ENCODE results near the gene CADM2.
"Not testable (repeated sequence)": the region's sequence is repeated elsewhere in the genome, so short reads cannot be mapped to it uniquely, and the experiment has no call there.

CADM2 gene

DNA sequence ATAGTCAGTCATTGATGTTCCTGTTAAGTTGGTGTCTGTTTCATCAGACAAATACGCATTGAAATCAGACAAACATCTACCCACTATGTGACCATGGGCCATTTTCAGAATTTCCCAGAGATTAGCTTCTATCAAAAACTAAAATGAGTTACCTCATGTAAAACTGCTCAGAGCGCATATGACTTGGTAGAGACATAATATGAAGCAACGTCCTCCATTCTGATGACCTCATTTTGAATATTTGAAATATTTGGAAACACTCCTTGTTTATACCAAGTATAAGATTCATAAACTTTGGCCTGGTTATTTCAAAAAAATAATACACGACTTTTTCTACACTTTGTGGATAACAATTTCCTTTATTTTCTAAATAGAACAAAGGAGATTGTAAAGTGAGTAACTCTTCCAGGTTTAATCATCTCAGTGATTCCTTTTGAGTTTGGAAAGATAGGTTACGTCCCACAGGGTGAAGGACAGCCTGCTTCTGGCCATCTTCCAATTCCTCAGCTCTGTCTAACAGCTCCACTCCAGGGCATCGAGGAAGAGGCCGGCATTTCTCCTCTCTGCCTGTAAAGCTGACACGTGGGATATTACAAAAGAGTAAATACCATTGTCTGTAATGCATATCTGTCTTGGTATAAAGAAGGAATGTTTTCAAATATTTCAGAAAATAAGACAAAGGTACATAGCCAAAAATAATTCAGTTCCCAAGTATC, 122.6 kb downstream of the CADM2 start:
- no peak for DNase-seq

DNA sequence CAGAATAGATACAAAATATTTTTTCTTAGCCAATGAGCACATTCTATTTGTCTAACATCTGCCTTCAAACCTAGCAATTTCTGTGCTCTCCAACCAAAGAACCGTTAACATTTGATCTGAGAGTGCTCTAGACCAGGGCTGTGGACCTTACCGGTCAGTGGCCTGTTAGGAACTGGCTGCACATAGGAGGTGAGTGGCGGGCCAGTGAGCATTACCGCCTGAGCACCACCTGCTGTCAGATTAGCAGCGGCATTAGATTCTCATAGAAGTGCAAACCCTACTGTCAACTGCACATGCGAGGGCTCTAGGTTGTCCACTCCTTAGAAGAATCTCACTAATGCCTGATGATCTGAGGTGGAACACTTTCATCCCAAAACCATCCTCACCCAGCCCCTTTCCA, 131.7 kb downstream of the CADM2 start:
- no peak for DNase-seq

DNA sequence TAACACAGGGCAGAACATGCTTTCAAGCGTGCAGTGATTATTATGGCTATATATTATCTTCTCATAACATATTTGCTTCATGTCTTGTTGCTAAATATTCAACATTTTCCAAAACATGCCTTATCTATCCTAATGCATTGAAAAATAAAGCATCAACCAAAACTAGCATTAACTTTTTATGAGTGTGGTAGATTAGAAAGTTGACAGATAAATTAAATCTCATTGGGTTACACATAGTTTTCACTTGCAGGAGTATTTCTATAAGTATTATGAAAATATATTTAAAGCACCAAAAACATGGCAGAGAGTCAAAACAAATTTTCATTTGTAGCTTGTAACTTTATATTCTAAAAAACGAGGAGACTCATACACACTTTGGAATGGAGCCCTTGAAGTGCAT, 141.5 kb downstream of the CADM2 start:
- no peak for DNase-seq

DNA sequence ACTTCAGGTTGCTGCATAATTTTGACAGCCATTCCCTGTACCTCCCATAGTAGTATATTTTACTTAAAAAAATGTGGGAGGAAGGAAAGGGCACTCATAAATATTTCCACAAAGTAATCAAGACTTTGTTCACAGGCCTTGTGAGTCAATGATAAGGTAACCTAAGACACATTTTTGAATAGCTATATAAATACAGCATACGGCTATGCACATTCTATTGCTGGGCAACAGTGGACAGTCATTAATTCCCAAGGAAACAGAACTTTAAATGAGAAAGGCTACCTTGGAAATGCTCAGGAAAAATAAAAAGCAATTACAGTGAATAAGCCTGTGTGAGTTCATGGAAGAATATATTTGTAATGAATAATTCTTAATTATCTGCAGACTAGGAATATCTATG, 144.0 kb downstream of the CADM2 start:
- DNase-seq, result no peak

DNA sequence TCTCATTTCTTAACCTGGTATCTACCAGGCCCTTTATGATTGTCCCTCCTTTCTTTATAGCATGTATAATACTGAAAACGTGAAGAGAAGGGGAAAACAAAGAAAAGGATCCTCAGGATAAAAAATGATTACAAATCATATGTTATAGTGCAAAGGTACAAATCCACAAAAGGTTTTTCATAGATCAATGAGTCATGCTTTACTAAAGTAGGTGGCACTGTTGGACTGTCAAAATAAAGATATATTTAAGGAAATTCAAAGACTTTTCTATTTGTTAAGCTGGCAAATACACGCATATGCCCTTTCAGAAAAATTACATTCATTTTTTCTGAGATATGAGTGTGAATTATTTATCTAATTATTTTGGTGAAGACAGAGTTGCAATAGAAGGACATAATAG, 151.6 kb downstream of the CADM2 start:
- DNase-seq, result no peak

DNA sequence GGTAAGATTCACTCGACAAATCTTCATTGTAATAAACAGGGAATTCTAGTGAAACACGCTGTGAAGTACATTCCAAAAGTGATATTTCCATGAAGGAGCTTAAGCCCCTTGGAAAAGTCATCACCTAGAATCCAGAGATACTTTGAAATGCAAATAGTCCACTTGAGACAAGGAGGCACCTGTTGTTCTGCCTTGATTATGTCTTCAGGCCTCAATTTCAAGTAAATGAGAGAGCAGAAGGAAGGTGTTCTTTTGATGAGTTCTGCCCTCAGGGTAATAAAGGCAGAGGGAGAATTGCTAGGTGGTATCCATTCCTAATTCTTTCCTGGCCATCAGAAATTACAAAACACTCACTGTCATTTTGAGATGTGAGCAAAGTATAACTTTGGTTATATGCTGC, 162.1 kb downstream of the CADM2 start:
- no peak for DNase-seq

DNA sequence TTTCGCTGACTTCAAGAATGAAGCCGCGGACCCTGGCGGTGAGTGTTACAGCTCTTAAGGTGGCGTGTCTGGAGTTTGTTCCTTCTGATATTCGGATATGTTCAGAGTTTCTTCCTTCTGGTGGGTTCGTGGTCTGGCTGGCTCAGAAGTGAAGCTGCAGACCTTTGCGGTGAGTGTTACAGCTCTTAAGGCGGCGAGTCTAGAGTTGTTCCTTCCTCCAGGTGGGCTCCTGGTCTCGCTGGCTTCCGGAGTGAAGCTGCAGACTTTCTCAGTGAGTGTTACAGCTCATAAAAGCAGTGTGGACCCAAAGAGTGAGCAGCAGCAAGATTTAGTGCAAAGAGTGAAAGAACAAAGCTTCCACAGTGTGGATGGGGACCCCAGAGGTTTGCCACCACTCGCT, 174.1 kb downstream of the CADM2 start:
- not testable (repeated sequence) for DNase-seq

DNA sequence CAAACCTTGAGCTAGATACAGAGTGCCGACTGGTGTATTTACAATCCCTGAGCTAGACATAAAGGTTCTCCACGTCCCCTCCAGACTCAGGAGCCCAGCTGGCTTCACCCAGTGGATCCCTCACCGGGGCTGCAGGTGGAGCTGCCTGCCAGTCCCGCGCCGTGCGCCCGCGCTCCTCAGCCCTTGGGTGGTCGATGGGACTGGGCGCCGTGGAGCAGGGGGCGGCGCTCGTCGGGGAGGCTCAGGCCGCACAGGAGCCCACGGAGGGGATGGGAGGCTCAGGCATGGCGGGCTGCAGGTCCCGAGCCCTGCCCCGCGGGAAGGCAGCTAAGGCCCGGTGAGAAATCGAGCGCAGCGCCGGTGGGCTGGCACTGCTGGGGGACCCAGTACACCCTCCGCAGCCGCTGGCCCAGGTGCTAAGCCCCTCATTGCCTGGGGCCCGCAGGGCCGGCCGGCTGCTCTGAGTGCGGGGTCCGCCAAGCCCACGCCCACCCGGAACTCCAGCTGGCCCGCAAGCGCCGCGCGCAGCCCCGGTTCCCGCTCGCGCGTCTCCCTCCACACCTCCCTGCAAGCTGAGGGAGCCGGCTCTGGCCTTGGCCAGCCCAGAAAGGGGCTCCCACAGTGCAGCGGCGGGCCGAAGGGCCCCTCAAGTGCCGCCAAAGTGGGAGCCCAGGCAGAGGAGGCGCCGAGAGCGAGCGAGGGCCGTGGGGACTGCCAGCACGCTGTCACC, 175.1 kb downstream of the CADM2 start:
- not testable (repeated sequence) for DNase-seq

DNA sequence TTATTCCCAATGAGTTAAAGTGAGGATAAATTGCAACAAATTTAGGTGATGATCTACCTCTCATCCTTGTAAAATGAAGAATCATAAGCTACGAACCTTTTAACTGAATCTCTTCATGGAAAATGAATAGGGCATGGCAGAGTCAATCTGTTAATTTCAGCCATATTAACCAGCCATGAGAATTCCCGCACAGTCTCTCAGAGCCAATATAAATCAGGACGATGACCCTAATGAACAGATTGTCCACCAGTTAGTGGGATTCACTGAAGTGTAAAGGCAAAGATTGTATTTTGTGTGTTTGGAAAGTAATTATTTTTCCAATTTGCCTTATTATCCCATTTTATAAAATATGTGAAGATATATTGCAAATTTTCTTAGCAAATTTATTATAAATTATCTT, 183.8 kb downstream of the CADM2 start:
- DNase-seq, result no peak

DNA sequence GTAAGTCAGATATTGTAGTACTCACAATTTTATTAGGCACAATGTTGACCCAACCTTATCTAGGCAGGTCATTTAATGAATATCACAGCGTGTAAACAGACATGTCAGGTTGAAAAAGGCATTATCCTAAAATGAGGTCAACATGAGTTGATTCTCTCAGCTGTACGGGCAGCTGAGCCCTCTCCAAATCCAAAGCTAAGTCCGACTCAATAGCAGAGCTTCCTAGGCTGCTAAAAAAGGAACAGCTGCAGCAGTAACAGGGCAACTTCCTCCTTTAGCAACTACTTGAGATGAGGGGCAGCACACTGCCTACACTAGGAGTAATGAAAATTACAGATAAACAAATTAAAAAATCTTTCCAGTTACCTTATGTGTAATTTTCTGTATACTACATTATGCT, 189.2 kb downstream of the CADM2 start:
- DNase-seq, result no peak

DNA sequence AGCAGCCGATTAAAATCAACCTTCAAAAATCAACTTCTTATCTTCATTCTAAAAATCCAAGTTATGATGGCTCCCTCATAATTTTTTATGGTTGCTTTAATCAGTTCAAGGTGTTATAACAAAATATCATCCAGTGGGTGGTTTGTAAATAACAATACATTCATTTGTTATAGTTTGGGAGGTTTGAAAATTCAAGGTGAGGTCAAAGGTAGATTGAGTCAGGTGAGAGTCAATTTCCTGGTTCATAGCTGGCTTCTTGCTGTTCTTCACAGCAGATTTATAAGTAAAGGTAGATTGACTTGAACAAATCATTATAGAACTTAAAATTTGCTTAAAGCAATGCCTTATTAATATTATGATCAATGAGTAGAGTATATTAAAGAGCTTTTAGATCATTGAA, 192.8 kb downstream of the CADM2 start:
- DNase-seq, result no peak

DNA sequence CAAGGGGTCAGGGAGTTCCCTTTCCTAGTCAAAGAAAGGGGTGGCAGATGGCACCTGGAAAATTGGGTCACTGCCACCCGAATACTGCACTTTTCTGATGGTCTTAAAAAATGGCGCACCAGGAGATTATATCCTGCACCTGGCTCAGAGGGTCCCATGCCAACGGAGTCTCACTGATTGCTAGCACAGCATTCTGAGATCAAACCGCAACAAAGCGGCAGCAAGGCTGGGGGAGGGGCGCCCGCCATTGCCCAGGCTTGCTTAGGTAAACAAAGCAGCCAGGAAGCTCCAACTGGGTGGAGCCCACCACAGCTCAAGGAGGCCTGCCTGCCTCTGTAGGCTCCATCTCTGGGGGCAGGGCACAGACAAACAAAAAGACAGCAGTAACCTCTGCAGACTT, 194.5 kb downstream of the CADM2 start:
- DNase-seq, result not testable (repeated sequence)

DNA sequence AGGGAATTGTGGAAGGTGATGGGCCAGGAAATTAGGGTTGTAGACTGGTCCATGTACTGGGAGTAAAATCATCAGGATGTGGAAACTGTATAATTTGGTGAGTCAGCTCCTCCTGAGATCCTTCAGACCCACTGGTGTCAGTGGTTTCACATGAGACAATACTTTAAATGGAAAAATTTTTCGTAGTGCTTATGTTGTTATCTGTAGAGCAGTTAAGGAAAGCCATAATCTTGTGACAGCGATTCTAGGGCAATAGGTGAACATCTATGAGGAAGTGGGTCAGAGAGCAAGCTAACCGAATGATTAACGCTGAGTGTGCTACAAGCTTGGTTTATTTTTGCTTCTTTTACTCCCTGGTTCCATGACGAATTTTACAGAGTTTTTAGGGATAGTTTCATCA, 200.6 kb downstream of the CADM2 start:
- no peak for DNase-seq

DNA sequence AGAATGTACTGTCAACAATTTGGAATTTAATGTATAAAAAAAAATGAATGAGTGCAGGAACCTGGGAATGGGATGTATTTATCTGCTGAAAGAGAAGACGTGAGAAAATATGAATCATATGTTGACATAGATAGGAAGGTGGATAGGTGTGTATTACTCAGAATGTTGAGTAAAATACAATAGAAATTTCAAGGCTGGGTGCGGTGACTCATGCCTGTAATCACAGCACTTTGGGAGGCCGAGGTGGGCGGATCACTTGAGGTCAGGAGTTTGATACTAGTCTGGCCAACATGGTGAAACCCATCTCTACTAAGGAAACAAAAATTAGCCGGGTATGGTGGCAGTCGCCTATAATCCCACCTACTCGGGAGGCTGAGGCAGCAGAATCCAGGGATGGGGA, 202.8 kb downstream of the CADM2 start:
- no peak for DNase-seq

DNA sequence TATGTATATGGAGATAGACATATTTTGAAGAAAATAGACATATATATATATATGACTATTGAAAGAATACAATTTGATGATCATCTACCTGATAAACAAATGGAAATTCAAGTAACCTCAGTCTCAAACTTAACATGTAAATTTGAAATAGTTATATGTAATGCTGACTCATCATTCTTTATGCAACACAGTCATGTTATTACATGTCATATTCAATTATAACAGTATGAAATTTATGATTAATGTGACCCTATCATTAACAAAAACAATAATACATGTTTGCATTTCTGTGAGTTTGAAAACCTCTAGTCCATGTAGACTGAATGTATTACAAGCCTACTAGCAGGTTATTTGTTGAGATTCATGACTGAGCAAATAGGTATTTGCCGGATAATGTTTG, 204.1 kb downstream of the CADM2 start:
- DNase-seq, result no peak

DNA sequence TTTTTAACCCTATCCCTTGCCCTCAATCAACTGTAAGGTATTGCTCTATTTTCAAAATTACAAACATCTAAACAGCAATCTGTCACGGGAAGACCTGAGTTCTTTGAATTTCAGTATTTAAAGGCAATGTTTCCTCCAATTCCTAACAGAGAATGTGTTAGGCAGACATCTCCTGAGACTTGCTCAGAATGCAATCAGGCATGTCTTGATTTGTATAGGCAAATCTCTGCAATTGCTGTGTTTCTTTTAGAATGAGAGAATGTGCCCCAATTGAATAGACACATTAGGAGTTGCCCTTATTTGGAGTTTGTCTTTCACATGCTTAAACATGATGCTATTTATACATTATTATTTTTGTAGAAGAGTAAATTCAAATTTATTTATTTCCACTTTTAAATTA, 205.6 kb downstream of the CADM2 start:
- no peak for DNase-seq

DNA sequence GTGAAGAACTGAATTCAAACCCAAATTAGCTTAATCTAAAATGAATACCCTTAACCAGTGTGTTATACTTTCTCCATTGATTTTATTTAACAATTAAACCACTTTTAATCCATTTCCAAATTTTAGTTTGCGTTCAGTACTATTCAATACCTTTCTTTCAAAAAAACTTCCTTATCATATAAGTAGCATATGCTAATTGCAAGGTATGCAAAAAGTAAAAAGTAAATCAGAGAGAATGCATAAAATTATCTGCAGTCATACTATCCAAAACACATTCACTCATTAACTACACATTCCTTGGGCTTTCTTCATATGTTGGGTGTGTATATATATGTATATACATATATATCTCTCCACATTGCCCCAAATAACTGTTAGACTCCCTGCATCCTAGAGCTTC, 208.8 kb downstream of the CADM2 start:
- no peak for DNase-seq

DNA sequence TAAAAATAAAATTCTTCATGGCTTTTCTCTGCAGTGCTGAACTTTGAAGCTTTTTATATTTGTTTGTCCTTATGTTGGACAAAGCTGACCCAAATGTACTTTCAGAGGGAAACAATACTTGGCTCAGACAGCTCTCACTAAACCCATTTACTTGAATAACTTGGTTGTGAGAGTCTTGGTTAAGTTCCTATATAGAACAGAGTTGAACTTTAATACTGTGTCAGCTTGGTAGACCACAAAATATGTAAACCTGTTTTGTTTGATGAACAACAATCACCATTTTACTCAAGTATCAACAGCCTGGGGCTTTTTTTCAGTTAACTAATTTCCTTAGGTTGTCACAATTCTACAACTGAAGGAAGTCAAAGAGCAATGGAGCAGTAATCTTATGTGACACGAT, 211.9 kb downstream of the CADM2 start:
- no peak for DNase-seq

DNA sequence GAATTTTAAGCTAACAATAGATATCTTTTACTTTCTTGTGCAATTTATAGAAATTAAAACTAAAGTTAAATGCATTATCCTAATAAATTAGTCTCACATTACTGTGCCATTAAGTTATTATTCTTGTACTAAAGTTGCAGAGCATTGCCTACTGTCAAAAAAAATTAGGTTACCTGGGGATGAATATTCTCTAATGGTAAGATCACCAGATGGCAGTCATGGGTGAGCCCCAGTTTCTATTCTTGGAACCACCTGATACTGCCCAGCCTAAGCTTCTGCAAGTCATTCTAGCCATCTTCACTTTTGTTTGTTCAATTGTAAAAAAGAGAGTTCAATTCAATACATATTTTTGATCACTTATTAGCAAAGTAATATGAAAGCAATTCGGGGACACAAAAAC, 213.2 kb downstream of the CADM2 start:
- DNase-seq, result no peak

DNA sequence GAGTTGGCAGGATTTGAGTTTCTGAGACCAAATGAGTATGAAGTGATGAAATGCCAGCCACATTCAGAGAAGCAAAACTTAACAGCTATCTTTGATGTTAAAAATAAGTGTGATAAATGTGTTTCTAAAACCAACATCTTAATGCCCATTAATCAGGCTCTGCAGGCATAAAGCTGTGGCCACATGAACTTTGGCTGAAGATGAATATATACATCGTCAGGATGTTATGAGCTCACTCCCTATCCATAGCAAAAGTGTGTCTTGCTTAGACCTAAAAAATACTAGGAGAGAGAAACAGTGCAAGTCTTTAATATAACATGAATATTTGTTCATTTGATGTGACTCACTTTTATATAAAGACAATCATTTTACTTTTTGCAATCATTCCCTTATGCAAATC, 218.0 kb downstream of the CADM2 start:
- no peak for DNase-seq

DNA sequence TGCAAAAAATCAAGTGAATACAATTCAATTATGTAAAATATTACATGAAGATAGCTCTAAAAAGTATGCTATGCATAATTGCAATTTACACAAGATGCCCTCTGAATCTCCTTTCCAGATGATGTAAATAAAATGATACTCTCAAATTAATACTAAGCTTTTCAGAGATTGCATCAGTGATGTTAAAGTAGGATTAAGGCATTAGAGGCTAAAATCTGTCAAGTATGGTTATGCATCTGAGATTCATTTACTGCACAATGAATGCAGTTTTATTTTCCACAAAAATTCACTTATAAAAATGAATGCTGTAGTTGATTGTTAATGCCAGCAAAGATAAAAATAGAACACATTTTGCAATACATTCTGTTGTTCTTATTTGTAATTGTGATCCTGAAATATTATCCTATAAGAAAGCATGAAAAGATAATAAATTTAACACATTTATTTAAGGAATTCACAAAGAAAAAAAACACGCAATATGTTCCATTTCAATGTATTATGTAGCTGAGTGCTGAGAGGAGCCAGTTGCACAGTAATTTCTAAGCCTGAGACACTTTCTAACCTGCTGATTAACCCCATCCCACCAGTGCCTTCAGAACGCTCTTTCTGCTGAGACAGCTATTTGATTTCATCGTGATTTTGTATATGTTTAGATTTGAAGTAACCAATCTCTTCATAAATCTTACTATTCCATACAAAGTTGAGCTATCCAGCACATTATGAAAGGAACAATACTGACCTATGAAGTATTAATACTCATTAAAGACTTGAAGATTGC, 224.4 kb downstream of the CADM2 start:
- no peak for DNase-seq

DNA sequence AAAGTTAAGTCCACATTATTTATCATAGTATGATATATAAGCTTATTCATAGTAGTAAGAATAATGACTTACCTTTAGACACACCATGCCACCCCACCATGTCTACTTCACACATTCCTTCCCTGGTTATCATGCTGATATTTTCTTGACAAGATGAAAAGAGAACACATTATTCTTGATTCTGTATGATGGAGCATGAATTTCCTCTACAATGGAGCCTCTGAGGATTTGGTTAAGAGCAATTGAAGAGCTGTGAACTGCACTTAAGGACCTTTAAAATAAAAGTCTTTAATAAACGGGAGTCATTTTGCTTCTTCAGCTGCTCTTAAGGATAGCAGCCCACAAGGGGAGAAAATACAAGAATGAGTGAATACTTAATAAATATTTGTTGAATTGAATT, 226.7 kb downstream of the CADM2 start:
- DNase-seq, result no peak

DNA sequence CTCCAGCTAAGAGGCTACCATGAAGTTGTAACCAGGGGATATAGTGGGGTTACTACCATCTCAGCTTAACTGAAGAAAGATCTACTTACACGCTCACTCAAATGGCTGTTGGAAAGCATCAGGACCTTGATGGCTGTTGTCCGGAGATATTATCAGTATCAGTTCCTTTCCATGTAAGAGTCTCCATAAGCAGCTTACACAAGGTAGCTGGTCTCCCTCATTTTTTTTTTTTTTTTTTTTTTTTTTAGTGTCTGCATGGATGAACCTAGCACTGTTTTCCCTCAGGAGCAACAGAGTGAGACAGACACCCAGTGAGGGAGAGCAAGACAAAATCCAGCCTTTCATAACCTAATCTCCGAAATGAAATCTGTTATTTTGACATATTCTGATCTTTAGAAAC, 230.9 kb downstream of the CADM2 start:
- no peak for DNase-seq

DNA sequence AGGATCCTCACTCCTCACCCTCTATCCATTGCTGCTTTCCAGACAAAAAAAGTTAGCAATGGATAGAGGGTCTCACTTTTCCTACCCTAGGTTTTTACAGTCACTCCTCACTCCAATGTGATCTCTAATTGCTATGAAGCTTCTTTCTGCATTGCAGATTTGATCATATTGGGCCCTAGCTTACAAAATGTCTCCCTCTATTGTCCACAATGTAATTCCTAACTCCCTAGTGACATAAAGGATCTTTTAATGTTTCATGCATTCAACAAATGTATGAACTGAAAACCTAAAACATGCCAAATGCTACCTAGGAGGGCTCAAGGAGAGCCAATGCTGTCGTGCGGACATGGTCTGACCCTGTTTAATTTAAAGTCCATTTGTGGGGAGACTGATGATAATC, 234.8 kb downstream of the CADM2 start:
- DNase-seq, result no peak

Measured in DMS79 (cell line).